Neural crest cell (in vitro differentiated cells): ENCODE data around the gene VWA5B2. TPM values are rescaled to one million over a fixed set of nuclear protein-coding genes. Genes with fewer than 3 reads are reported as not detected.
A peak's percentile ranks its signal among the peaks of the same experiment; 100 is the strongest.

Experiments used
- DNase-seq: peaks from one replicate; pipeline ENCODE4 v3.0.0; 2021; ENCODE audit warnings: low read depth, mixed read lengths, low spot score
- H3K27ac Mint-ChIP-seq: one replicate; pipeline ENCODE4 v1.8.0; 2021; ENCODE audit warnings: mild to moderate bottlenecking, mixed read lengths; ENCODE audit not compliant: unreplicated experiment
- H3K27me3 Mint-ChIP-seq: 2 replicates; pipeline ENCODE4 v1.8.0; 2021; ENCODE audit warnings: low read depth, mild to moderate bottlenecking, mixed read lengths
- H3K36me3 Mint-ChIP-seq: 2 replicates; pipeline ENCODE4 v1.8.0; 2021; ENCODE audit warnings: low read depth, mild to moderate bottlenecking, mixed read lengths
- H3K4me1 Mint-ChIP-seq: 2 replicates; pipeline ENCODE4 v1.8.0; 2021; ENCODE audit warnings: mixed read lengths
- H3K4me3 Mint-ChIP-seq: one replicate; pipeline ENCODE4 v1.8.0; 2021; ENCODE audit warnings: mild to moderate bottlenecking, mixed read lengths
- H3K9me3 Mint-ChIP-seq: 2 replicates; pipeline ENCODE4 v1.8.0; 2021; ENCODE audit warnings: mixed read lengths
- CTCF ChIP-seq: fragments of 200-600 bp; sonication (generic); conservative IDR thresholded peaks from 2 replicates; pipeline ENCODE4 v1.5.0; 2021; ENCODE audit warnings: antibody characterized with exemption, mild to moderate bottlenecking
- total RNA-seq: library from RNA; stranded (reverse); gene quantifications from 2 replicates; pipeline ENCODE4 v1.2.1, GENCODE V29; 2021

VWA5B2 gene
- total RNA-seq, 1 donor from 2014 or later: 0.56 TPM

GRCh38 chr3:184223946-184224345 lies 5.4 kb upstream of the VWA5B2 start:
- Mint-ChIP-seq H3K9me3 (no peaks in the 10 kb centered on the region), H3K4me3 (no peak overlapping the region)

GRCh38 chr3:184227481-184227935 lies 1.9 kb upstream of the VWA5B2 start:
- DNase-seq: peak; percentile 28
- peak; percentile 80 for TF ChIP-seq CTCF
- no peak overlapping the region for H3K27ac Mint-ChIP-seq
- H3K4me1 Mint-ChIP-seq: peaks cover 8% of the 10 kb centered on the region
- H3K27me3 Mint-ChIP-seq: peaks cover 86% of the 10 kb centered on the region
- H3K36me3 Mint-ChIP-seq: no peaks in the 10 kb centered on the region
- no peaks in the 10 kb centered on the region for H3K9me3 Mint-ChIP-seq
- H3K4me3 Mint-ChIP-seq: no peak overlapping the region

More at GRCh38 chr3:184223946-184224345, 5.4 kb upstream of the VWA5B2 start:
- no peak overlapping the region for H3K27ac Mint-ChIP-seq
- H3K4me1 Mint-ChIP-seq: no peaks in the 10 kb centered on the region
- peaks cover 69% of the 10 kb centered on the region for H3K27me3 Mint-ChIP-seq
- H3K36me3 Mint-ChIP-seq: no peaks in the 10 kb centered on the region
- DNase-seq: no peak
- TF ChIP-seq CTCF: no peak

- H3K36me3 Mint-ChIP-seq: no peaks in the 10 kb centered on the region
- no peaks in the 10 kb centered on the region for H3K9me3 Mint-ChIP-seq
- DNase-seq: no peak
Measured at GRCh38 chr3:184228376-184229137, 828 bp upstream of the VWA5B2 start.

GRCh38 chr3:184230081-184230602 lies 757 bp downstream of the VWA5B2 start:
- Mint-ChIP-seq H3K27ac (no peak overlapping the region), H3K4me3 (no peak overlapping the region), H3K9me3 (no peaks in the 10 kb centered on the region), H3K4me1 (peaks cover 8% of the 10 kb centered on the region), H3K27me3 (peaks cover 83% of the 10 kb centered on the region), H3K36me3 (no peaks in the 10 kb centered on the region)
- no peak for DNase-seq
- no peak for TF ChIP-seq CTCF

More at GRCh38 chr3:184228376-184229137, 828 bp upstream of the VWA5B2 start:
- H3K4me1 Mint-ChIP-seq: peaks cover 8% of the 10 kb centered on the region
- H3K4me3 Mint-ChIP-seq: peak overlapping the region; percentile 77
- no peak for TF ChIP-seq CTCF
- H3K27ac Mint-ChIP-seq: no peak overlapping the region
- peaks cover 86% of the 10 kb centered on the region for H3K27me3 Mint-ChIP-seq

- H3K9me3 Mint-ChIP-seq: no peaks in the 10 kb centered on the region
- peak overlapping the region; percentile 84 for H3K4me3 Mint-ChIP-seq
- H3K4me1 Mint-ChIP-seq: peaks cover 8% of the 10 kb centered on the region
- peaks cover 83% of the 10 kb centered on the region for H3K27me3 Mint-ChIP-seq
- no peak overlapping the region for H3K27ac Mint-ChIP-seq
- TF ChIP-seq CTCF: no peak
- no peaks in the 10 kb centered on the region for H3K36me3 Mint-ChIP-seq
- no peak for DNase-seq
Measured at GRCh38 chr3:184230603-184231528, 1.5 kb downstream of the VWA5B2 start.
